ENCODE results near the gene FMO5.
"Not testable (repeated sequence)": the region's sequence is repeated elsewhere in the genome, so short reads cannot be mapped to it uniquely, and the experiment has no call there.

The FMO5 gene

DNA sequence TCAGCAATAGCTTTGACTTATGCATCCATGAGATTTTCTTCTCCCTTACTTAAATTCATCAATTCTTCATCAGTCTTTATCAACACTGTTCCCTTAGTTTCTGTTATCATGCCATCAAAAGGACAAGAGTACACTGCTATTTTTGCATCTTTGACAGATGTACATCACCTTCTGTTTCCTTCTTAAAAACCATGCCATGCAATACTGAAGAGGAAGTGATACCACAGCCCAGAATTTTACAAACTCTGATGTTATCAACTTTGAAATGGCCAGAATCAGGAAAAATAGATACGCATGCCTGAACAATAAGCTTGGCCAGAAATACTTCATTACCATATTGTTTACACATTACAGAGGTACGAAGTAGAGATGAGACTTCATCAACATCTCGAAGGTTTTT lies 21.1 kb downstream of the FMO5 start:
- no peak for FAIRE-seq

DNA sequence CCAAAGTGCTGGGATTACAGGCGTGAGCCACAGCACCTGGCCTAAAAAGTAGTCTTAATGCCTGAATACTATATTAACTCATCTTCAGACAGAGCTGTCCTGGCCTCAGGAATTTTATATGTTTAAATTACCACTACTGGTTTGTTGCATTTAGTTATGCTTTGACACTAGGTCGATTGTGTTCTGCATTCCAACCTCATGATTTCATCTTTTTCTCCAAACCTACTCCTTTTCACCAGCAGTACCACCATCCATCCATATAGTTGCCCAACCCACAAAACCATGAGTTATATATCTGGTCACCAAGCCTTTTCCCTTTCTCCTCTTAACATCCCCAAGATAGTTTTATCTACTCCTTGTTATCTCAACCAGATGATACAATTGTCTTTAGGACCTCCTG lies 22.6 kb downstream of the FMO5 start:
- no peak for FAIRE-seq

DNA sequence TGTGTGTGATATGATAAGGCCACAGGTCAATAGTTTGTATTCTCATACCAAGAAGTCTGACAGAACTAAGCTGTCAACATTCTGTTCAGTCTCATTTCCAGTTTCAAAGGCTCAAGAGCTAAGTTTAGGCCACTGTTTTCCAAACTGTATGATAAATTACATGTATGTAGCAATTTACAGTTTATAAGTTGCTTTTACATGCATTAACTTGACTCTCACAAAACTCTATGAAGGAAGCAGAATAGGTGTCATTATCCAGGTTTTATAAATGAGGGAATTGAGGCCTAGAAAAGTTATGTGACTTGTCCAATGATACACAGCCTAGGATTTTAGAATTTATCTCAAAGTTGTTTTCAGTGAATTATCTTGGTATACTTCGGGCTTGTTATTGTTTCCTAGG lies 23.4 kb downstream of the FMO5 start:
- no peak for FAIRE-seq

DNA sequence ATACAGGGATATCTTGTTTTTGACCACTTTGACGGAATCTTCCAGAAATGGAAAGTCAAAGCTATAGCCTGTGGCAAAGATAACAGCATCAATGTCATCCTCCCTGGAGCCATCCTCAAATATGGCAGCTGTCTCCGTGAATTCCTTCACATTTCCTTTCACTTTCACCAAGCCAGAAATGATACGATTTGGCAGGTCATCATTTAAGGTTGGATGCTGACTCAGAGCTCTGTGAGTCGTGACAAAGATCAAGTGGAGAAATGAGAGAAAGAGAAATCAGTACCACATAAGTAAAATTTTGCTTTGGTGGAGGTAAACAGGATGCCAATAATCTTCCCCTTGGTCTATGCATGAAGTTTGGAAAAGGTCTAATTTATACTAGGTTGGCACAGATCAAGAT lies 23.9 kb downstream of the FMO5 start:
- FAIRE-seq = no peak

DNA sequence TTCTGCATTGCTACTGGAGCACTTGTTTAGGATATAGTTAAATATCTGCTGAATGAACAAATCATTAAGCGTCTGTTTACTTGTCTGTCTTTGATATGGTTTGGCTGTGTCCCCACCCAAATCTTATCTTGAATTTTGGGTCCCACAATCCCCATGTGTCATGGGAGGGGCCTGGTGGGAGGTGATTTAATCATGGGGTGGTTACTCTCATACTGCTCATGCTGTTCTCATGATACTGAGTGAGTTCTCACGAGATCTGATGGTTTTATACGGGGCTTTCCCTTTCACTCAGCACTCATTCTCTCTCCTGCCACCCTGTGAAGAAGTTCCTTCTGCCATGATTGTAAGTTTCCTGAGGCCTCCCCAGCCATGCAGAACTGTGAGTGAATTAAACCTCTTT lies 27.8 kb downstream of the FMO5 start:
- not testable (repeated sequence) for FAIRE-seq

DNA sequence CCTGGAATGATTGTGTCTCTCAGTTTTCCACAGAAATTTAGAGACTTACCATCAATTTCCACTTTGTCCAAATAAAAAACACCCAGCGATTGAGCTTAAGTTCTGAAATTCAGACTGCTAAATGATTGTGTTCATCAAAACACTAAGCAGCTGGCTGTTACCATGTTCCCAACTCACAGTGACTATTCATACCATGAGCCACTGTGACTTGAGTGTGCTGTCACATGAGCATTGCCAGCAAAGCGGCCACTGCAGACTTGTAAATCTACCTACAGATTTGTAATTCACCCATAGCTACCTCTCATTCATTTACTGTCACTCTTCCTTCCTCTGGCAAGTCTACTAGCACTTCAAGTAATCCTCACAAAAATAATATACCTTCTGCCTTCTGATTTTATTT lies 35.6 kb downstream of the FMO5 start:
- no peak for FAIRE-seq

DNA sequence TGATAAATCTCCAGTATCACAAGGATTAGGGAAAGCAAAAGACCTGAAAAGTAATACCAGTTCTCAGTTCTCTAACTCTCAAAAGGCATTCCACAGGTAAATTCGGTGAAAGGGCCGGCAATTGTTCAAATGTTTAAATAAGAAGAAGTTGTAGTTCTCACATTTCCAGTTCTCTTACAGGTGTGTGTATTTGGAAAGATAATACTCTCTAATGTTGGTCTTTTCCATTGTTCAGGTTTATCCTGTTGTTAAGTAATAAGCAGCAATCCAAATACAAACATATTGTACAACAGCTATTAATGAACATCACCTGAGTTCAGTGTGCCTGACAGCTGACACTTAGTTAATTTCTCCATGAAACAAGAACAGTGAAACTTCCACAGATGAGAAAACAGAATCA lies 39.7 kb downstream of the FMO5 start:
- no peak for FAIRE-seq

DNA sequence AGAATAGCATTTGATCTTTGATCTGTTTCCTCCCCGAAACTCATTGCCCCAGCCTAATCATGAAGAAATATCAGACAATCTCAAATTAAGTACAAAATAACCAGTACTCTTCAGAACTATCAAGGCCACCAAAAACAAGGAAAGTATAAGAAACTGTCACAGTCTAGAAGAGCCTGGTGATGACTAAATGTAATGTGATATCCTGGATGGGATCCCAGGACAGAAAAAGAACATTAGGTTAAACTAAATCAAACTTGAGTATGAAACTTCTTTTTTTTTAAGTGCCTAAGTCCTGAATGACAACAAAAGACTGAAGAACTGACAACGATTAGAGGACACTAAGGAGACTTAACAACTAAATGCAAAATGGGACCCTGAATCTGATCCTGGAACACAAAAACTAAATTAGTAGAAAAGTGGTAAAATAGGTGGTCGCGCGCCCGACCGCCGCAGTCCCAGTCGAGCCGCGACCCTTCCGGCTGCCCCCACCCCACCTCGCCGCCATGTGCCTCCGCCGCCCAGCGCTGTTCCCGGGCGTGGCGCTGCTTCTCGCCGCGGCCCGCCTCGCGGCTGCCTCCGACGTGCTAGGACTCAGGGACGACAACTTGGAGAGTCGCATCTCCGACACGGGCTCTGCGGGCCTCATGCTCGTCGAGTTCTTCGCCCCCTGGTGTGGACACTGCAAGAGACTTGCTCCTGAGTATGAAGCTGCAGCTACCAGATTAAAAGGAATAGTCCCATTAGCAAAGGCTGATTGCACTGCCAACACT lies 47.3 kb downstream of the FMO5 start:
- FAIRE-seq = no peak

DNA sequence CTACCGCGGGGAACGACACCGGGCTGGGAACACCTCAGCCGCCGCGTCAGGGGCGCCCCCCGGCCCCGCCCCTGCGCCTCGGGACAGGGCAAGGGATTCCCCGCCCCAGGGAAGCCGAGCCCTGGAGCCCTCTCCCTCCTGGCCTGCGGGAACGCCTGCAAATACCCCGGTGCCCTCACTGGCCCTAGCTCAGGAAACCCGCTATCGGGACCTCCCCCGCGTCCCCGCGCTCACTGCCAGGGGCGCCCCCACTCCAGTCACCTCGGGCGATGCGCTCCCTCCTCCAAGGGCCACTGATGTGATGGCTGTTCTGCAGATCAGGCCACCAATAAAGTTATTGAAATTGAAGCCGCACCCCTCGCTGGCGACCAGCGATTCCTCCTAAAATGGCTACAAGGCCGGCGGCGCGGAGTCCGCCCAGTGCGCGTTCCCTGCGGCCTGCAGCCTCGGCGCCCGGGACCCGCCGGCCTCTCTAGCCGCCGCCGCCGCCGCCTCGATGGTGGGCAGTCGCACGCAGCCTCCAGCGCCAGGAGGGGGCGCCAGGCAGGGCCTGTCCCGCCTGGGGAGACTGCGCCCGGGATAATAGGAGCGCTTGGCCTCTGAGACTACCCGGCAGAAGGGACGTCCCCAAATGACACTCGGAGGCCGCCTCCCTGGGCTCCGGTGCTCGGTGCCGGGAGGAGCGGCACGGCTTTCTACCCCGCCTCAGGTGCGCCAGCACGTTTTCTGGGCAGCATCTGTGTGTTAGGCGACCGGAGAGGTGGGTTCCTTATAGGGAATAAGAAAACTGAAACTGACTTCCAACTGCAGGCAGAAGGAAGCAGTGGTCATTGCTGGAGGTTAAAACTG lies 52.7 kb downstream of the FMO5 start, which contains the start of gene PRKAB2:
TSS of gene PRKAB2 (minus strand) at position 303 of the 849 bp plus-strand sequence. CDS start 326 bp downstream, outside the sequence.
- no peak for FAIRE-seq

DNA sequence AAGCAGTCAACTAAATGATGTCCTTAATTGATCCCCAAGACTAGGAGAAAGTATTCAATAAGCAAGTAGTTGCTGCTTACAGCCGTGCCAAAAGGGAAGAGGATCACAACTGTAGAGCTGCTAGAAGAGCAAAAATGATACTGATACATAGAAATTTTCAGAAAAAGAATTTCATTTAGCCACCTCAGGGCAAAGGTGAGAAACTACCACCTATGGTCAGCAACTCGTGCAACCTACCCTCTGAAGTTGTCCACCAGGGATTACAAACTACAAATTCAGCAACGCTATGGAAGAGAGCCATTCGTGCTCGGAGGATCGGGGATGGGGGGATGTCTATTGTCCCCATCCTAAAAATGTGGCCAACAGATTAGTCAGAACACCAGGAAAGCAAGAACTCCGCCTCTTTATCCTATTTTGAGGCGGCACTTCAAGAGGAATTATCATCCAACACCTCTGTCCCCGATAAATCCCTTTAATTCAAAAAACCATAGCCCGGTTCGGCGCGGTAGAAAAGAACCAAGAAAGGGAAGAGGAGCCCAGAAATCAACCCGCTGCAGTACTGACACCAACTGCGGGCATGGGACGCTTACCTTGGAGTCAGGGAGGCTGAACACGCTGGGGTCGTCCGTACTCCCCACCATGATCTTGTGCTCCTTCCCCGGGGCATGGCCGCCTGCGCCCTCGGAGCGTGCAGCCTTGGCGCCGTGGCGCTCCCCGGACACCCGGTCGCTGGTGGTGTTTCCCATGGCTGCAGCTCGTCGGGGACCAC lies 53.6 kb downstream of the FMO5 start:
- no peak for FAIRE-seq

DNA sequence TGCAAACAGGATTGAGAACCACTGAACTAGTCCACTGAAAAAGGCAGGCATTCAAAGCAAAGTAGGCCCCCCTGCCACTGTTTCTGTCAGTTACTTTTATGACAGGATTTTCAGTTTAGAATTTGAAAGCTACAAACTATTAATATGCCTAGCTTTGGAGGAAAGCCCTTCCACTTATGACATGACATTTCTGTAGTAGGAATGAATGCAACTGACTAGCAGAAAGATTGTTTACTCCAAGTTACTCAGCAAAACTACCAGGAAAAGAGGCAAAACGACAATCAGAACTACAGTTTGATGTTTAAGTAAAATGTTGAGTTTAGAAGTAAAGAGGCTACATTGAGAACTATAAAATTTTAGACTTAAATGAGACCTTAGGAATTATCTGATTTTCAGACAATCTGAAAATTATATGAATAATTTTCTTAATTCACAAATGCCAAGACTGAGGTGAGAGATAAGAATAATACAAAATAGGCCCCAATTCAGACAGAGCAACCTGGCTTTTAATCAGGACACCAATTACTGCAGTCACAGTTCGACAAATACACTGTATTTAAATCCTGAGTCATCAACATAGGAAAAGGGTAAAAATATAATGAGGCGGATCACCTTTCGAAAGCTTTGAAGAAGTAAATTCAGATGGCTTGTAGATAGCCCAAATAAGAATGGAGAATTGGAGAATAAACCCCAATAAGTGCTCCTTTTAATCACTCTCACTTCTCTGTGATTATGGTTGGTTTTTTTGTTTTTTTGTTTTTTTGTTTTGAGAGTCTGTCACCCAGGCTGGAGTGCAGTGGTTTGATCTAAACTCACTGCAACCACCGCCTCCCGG lies 55.1 kb downstream of the FMO5 start:
- no peak for FAIRE-seq

DNA sequence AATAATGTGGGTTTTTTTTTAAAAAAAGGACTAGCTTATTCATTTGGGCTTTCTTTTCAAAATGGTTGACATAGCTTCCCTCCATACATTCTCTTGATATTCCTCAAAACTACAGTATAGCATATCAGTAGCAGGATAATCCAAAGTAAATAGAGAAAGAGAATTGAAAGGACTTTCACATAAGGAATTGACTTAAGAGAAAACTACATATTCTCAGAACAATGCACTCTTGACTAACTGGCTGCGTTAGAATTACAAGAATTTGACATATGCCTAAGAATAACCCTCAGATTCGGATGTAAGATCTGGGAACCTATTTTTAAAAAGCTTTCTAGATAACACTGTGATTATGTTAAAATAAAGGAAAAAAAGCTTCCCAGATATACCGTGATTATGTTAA lies 56.0 kb downstream of the FMO5 start:
- no peak for FAIRE-seq

DNA sequence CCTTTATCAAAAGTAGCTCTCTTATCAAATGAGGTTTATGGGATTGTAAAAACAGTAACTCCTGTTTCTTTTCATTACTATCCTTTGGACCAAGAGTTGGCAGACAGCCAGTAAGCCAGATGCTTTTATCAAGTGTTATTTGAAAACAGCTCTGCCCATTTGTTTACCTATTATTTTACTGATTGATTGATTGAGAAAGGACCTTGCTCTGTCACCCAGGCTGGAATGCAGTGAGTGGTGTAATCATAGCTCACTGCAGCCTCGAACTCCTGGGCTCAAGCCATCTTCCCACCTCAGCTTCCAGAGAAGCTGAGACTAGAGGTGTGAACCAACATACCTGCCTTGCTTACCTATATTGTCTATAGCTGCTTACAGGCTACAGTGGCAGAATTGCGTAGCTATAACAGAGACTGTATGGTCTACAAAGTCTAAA lies 56.5 kb downstream of the FMO5 start:
- no peak for FAIRE-seq

DNA sequence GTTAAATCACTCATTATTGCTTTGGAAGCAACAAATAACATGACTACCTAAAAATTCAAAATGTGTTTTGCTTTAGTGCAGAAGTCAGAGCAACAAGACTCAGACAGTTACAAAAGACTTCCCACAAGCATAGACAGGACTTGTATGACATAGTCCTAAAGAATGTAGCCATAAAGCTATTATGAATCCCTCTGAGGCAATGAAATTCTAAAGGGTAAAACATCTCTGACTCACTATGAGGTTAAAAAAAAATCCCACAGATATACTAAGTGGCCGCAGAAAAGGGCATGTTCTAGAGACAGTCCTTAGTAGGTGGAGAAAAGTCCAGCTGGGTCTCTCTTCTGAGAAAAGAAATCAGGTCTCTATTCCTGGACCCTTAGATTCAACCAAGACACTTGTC lies 57.8 kb downstream of the FMO5 start:
- FAIRE-seq = no peak

DNA sequence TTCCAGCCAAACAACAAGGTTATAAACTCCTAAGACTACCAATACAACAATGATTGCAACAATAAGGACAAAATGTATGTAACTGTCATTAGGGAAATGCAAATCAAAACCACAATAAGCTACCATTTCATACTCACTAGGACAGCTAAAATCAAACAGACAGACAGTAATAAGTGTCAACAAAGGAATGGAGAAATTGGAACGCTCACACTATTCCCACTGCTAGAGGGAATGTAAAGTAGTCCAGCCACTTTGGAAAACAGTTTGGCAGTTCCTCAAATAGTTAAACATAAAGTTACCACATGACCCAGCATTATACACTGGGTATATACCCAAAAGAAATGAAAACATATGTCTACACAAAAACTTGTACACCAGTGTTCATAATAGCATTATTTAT lies 62.1 kb downstream of the FMO5 start:
- FAIRE-seq = no peak

DNA sequence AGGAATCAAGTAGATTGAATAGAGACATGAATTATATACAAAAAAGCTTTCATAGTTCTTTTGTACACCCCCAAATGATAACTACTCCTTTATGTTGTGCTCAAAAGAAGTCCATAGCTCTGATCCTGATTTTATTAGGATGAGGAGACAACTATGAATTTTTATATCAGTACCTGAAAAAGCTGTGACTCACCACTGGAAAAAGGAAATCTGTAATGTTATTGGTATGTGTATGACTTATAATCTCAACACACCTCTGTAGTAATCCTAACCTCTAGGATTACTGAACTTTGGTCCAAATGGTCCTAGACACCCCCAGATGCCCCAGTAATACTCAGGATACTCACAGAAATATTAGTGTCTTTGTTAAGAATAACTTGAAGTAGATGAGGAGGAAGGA lies 63.0 kb downstream of the FMO5 start:
- FAIRE-seq = no peak

DNA sequence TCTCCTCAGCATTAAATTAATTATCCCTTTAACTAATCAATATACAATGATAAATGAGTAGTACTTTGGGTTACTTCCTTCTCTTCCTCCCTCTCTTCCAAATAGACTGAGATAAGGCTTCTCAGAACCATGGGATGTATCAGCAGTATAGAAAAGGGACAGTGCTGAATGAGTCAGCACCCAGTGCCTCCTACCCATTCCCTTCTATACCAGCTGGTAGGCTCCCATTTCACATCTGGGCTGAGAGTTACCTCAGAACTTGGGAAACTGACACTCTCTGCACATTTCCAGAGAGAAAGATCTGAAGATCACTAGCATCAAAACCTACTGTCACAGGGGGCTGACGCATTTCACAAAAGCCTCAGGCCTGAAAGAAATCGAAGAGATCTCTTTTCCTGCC lies 68.0 kb downstream of the FMO5 start:
- not testable (repeated sequence) for FAIRE-seq

DNA sequence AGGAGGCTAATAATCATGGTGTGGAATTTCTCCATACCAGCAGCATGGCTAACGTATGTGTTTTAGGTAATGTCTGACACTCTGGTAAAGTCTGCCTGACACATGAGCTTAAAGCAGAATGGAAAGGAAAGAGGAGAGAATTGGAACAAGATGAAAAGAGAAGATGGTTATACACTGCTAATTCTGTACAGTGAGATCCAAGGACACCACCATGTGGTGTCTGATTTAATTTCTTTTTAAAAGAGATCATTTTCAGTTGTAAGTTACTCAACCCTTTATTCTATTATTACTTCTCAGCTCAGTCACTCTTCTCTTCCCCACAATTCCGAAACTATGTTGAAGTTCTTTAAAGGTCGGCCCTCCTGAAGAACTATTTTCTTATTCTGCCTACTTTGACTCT lies 68.5 kb downstream of the FMO5 start:
- no peak for FAIRE-seq

DNA sequence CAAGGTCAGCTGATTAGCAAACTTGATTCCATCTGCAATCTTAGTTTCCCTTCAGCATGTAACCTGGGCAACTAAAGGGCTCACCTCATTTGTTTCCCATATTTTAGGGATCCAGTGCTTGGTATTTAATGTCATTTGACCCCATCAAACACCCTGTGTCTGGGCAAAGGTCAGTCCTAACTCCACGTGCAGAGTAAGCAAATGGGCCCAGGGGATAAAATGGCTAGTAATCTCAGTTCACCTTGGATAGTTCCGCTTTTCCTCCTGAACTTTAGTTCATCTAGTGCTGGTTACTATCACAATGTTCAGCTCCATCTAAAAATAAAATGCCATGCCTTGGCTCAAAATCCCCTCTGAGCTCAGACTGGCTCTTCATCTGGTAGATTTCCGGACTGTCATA lies 72.4 kb downstream of the FMO5 start:
- no peak for FAIRE-seq

DNA sequence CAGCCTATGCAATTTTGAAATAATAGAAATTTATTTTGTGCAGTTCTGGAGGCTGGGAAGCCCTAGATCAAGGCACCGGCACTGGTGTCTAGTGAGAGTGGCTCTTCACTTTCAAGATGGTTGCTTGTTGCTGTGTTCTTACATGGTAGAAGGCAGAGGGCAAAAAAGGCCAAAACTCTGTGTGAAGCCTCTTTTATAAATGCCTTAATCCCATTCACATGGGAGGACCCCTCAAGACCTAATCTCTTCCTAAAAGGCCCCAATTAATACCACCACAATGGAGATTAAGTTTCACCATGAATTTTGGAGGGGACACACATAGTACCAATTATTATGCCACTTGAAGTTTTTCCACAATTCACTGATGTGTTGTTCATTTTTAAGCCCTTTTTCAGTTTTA lies 73.9 kb downstream of the FMO5 start:
- no peak for FAIRE-seq

DNA sequence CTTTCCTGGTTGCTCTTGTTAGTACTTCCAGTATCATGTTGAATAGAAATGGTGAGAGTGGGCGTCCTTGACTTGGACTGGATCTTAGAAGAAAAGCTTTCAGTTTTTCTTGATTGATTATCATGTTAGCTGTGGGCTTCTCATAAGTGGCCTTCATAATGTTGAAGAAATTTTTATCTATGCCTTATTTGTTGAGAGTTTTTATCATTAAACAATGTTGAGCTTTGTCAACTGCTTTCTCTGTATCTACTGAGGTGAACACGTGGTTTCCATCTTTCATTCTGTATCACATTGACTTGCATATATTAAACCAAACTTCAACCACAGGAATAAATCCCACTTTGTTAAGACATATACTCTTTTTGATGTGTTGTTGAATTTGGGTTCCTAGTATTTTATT lies 82.3 kb downstream of the FMO5 start:
- FAIRE-seq = no peak
